Loucy (cell line): ENCODE results near the gene ALKAL2.

Experiments used
- CTCF ChIP-seq: fragments of 200-600 bp; sonication (generic); conservative IDR thresholded peaks from 2 replicates; pipeline ENCODE4 v1.5.1; 2014; ENCODE audit warnings: mild to moderate bottlenecking, antibody characterized with exemption, low read length
- EZH2phosphoT487 ChIP-seq: fragments of 200-600 bp; IDR thresholded peaks from 2 replicates; pipeline ENCODE4 v1.6.1; 2018; ENCODE audit warnings: antibody characterized with exemption, mild to moderate bottlenecking, moderate library complexity, borderline replicate concordance

DNA sequence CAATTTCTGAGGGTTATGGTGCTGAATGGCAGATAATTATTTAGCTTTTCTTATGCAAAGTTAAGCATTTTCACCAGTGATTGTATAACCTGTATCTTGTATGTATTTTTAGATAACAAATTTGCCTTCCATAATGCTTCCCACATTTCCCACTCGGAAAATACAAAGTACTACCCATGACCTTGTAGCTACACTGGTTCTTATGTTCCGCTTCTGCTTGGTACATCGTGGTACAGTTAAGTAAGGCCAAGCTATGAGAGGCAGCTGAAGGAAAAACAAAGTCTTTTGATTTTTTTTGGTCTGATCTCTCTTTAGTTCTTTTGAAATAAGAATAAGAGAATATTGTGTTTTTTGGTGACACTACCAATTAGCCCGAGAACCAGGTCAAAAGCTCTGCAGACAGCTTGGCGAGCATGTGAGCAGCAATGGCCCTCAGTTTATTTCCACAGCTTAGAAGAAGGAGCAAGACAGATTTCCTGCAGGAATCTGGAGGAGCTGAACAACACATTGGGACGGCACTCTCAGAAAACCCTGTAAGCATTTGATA, 50.8 kb downstream of the ALKAL2 start:
- TF ChIP-seq CTCF (no peak), EZH2phosphoT487 (no peak)
